GM23338 (cell line): ENCODE data around the gene ATP10B. TPM values are rescaled to one million over a fixed set of nuclear protein-coding genes. Genes with fewer than 3 reads are reported as not detected.

ENCODE experiments used
- ATAC-seq: fragments of 200-7000 bp; cut with Tn5 transposase; 3 replicates; pipeline ENCODE4 v1.9.1; 2020
- DNase-seq: peaks from one replicate; pipeline ENCODE4 v3.0.0-alpha.2; 2015; ENCODE audit warnings: low spot score
- H2AFZ ChIP-seq: fragments of 200-600 bp; sonication (generic); 2 replicates; pipeline ENCODE4 v1.8.0; 2016; ENCODE audit warnings: antibody characterized with exemption, mild to moderate bottlenecking, moderate library complexity
- H3F3A ChIP-seq: fragments of 200-600 bp; sonication (generic); replicated peaks from 2 replicates; pipeline ENCODE4 v1.8.0; 2017; ENCODE audit warnings: antibody characterized with exemption, mixed run types, low read depth
- H3K27ac ChIP-seq: fragments of 200-600 bp; sonication (generic); 2 replicates; pipeline ENCODE4 v1.6.1; 2016; ENCODE audit warnings: low read depth
- H3K27me3 ChIP-seq: fragments of 200-600 bp; sonication (generic); 2 replicates; pipeline ENCODE4 v1.8.0; 2016; ENCODE audit warnings: mild to moderate bottlenecking, mixed run types, moderate library complexity; ENCODE audit not compliant: insufficient read depth
- H3K36me3 ChIP-seq: fragments of 200-600 bp; sonication (generic); 2 replicates; pipeline ENCODE4 v1.8.0; 2016; ENCODE audit warnings: mild to moderate bottlenecking; ENCODE audit not compliant: insufficient read depth
- H3K4me1 ChIP-seq: fragments of 200-600 bp; sonication (generic); 2 replicates; pipeline ENCODE4 v1.8.0; 2016; ENCODE audit warnings: mild to moderate bottlenecking, moderate library complexity; ENCODE audit not compliant: insufficient read depth
- H3K4me2 ChIP-seq: fragments of 200-600 bp; sonication (generic); 2 replicates; pipeline ENCODE4 v1.7.1; 2017; ENCODE audit warnings: mixed run types
- H3K4me3 ChIP-seq: fragments of 200-600 bp; sonication (generic); 2 replicates; pipeline ENCODE4 v1.6.1; 2016; ENCODE audit warnings: mixed run types
- H3K79me2 ChIP-seq: fragments of 200-600 bp; sonication (generic); replicated peaks from 2 replicates; pipeline ENCODE4 v1.8.0; 2017; ENCODE audit warnings: mild to moderate bottlenecking; ENCODE audit not compliant: insufficient read depth
- H3K9me2 ChIP-seq: fragments of 200-600 bp; sonication (generic); 2 replicates; pipeline ENCODE4 v1.8.0; 2017; ENCODE audit not compliant: insufficient read depth
- H4K20me1 ChIP-seq: fragments of 200-600 bp; sonication (generic); replicated peaks from 2 replicates; pipeline ENCODE4 v1.8.0; 2017; ENCODE audit warnings: mild to moderate bottlenecking; ENCODE audit not compliant: insufficient read depth
- H3K27ac Mint-ChIP-seq: 2 replicates; pipeline ENCODE4 v1.8.0; 2020; ENCODE audit warnings: inconsistent platforms, mild to moderate bottlenecking, moderate library complexity, mixed read lengths
- H3K27me3 Mint-ChIP-seq: 3 replicates; pipeline ENCODE4 v1.8.0; 2022; ENCODE audit warnings: low read depth, mild to moderate bottlenecking, moderate library complexity, mixed read lengths, inconsistent platforms; ENCODE audit not compliant: insufficient read depth, poor library complexity
- H3K36me3 Mint-ChIP-seq: 3 replicates; pipeline ENCODE4 v1.8.0; 2021; ENCODE audit warnings: low read depth, mild to moderate bottlenecking, inconsistent platforms, moderate library complexity, mixed read lengths
- H3K4me1 Mint-ChIP-seq: 3 replicates; pipeline ENCODE4 v1.8.0; 2020; ENCODE audit warnings: mild to moderate bottlenecking, inconsistent platforms, mixed read lengths
- H3K4me3 Mint-ChIP-seq: 3 replicates; pipeline ENCODE4 v1.8.0; 2021; ENCODE audit warnings: moderate library complexity, mild to moderate bottlenecking, inconsistent platforms, mixed read lengths
- H3K9me3 Mint-ChIP-seq: 3 replicates; pipeline ENCODE4 v1.8.0; 2020; ENCODE audit warnings: moderate library complexity, mild to moderate bottlenecking, inconsistent platforms, mixed read lengths
- CREB1 ChIP-seq: fragments of 250-450 bp; sonication (Bioruptor Pico); IDR thresholded peaks from 2 replicates; pipeline ENCODE4 v1.5.0; 2020; ENCODE audit warnings: low read depth, mild to moderate bottlenecking, moderate library complexity
- EZH2 ChIP-seq: fragments of 200-600 bp; sonication (generic); IDR thresholded peaks from one replicate; pipeline ENCODE4 v1.8.0; 2017; ENCODE audit warnings: antibody characterized with exemption, mild to moderate bottlenecking, low read depth; ENCODE audit not compliant: unreplicated experiment
- JUNB ChIP-seq: IDR thresholded peaks from one replicate; pipeline ENCODE4 v1.6.1; 2016; ENCODE audit warnings: antibody characterized with exemption; ENCODE audit not compliant: unreplicated experiment
- POLR2AphosphoS5 ChIP-seq: IDR thresholded peaks from 2 replicates; pipeline ENCODE4 v1.6.1; 2016; ENCODE audit warnings: antibody characterized with exemption, low read depth
- STAT1 ChIP-seq: IDR thresholded peaks from one replicate; pipeline ENCODE4 v1.6.1; 2016; ENCODE audit warnings: antibody characterized with exemption; ENCODE audit not compliant: unreplicated experiment
- ZNF331 ChIP-seq: fragments of 250-450 bp; sonication (Bioruptor Pico); IDR thresholded peaks from 2 replicates; pipeline ENCODE4 v1.5.0; 2020; ENCODE audit warnings: low read depth, mild to moderate bottlenecking, moderate library complexity
- polyA plus RNA-seq: library from polyadenylated mRNA; unstranded; fragments of >200 nt; fragmentation: Nextera tagmentation; extraction: Ambion mirVana; gene quantifications from 2 replicates; pipeline ENCODE4 v1.2.1, GENCODE V29; 2016
- total RNA-seq: library from RNA; depleted of rRNA; stranded (reverse); fragments of >200 nt; shearing (Covaris generic); gene quantifications from 2 replicates; pipeline ENCODE4 v1.2.3, GENCODE V29; 2014
- TF ChIP-seq, protein P1 (sequence below): fragments of 250-450 bp; sonication (Bioruptor Pico); IDR thresholded peaks from 2 replicates; pipeline ENCODE4 v1.5.0; 2020; ENCODE audit warnings: mild to moderate bottlenecking, moderate library complexity
- TF ChIP-seq, protein P2 (sequence below): IDR thresholded peaks from 2 replicates; pipeline ENCODE4 v1.6.1; 2016; ENCODE audit warnings: antibody characterized with exemption
- TF ChIP-seq, protein P3 (sequence below), 2 experiments: fragments of 200-600 bp in 1 of 2; sonication (generic) in 1 of 2; conservative IDR thresholded peaks; 2 replicates each; pipeline versions ENCODE4 v1.5.1 to v1.6.1; 2016 to 2017; ENCODE audit warnings: antibody characterized with exemption in 2 of 2, low read depth in 2 of 2, mild to moderate bottlenecking in 2 of 2, moderate library complexity in 1 of 2
- TF ChIP-seq, protein P4 (sequence below): IDR thresholded peaks from one replicate; pipeline ENCODE4 v1.6.1; 2018; ENCODE audit warnings: antibody characterized with exemption; ENCODE audit not compliant: unreplicated experiment

Gene ATP10B
- total and polyA plus RNA-seq, 2 experiments from 2014 or later, result 0.11 to 0.14 TPM

GRCh38 chr5:160514191-160514590 lies 337.8 kb downstream of the ATP10B start:
- H3K27ac ChIP-seq, result no peak overlapping the region
- H3K27me3 Mint-ChIP-seq, result no peaks in the 10 kb centered on the region
- H3K79me2 ChIP-seq, result no peaks in the 10 kb centered on the region
- H3K4me1 Mint-ChIP-seq, result peaks cover 11% of the 10 kb centered on the region; the same call in 2 of the 3 replicates
- H3K9me3 Mint-ChIP-seq, result no peaks in the 10 kb centered on the region
- no peaks in the 10 kb centered on the region for H3K36me3 ChIP-seq
- DNase-seq (no peak), ATAC-seq (no peak)
- peaks cover 5% of the 10 kb centered on the region for H3K4me1 ChIP-seq
- H3K4me3 ChIP-seq, result no peak overlapping the region
- H4K20me1 ChIP-seq, result no peaks in the 10 kb centered on the region
- H2AFZ ChIP-seq, result no peak overlapping the region
- no peaks in the 10 kb centered on the region for H3K36me3 Mint-ChIP-seq
- H3F3A ChIP-seq, result no peaks in the 10 kb centered on the region
- TF ChIP-seq, protein P1, sequence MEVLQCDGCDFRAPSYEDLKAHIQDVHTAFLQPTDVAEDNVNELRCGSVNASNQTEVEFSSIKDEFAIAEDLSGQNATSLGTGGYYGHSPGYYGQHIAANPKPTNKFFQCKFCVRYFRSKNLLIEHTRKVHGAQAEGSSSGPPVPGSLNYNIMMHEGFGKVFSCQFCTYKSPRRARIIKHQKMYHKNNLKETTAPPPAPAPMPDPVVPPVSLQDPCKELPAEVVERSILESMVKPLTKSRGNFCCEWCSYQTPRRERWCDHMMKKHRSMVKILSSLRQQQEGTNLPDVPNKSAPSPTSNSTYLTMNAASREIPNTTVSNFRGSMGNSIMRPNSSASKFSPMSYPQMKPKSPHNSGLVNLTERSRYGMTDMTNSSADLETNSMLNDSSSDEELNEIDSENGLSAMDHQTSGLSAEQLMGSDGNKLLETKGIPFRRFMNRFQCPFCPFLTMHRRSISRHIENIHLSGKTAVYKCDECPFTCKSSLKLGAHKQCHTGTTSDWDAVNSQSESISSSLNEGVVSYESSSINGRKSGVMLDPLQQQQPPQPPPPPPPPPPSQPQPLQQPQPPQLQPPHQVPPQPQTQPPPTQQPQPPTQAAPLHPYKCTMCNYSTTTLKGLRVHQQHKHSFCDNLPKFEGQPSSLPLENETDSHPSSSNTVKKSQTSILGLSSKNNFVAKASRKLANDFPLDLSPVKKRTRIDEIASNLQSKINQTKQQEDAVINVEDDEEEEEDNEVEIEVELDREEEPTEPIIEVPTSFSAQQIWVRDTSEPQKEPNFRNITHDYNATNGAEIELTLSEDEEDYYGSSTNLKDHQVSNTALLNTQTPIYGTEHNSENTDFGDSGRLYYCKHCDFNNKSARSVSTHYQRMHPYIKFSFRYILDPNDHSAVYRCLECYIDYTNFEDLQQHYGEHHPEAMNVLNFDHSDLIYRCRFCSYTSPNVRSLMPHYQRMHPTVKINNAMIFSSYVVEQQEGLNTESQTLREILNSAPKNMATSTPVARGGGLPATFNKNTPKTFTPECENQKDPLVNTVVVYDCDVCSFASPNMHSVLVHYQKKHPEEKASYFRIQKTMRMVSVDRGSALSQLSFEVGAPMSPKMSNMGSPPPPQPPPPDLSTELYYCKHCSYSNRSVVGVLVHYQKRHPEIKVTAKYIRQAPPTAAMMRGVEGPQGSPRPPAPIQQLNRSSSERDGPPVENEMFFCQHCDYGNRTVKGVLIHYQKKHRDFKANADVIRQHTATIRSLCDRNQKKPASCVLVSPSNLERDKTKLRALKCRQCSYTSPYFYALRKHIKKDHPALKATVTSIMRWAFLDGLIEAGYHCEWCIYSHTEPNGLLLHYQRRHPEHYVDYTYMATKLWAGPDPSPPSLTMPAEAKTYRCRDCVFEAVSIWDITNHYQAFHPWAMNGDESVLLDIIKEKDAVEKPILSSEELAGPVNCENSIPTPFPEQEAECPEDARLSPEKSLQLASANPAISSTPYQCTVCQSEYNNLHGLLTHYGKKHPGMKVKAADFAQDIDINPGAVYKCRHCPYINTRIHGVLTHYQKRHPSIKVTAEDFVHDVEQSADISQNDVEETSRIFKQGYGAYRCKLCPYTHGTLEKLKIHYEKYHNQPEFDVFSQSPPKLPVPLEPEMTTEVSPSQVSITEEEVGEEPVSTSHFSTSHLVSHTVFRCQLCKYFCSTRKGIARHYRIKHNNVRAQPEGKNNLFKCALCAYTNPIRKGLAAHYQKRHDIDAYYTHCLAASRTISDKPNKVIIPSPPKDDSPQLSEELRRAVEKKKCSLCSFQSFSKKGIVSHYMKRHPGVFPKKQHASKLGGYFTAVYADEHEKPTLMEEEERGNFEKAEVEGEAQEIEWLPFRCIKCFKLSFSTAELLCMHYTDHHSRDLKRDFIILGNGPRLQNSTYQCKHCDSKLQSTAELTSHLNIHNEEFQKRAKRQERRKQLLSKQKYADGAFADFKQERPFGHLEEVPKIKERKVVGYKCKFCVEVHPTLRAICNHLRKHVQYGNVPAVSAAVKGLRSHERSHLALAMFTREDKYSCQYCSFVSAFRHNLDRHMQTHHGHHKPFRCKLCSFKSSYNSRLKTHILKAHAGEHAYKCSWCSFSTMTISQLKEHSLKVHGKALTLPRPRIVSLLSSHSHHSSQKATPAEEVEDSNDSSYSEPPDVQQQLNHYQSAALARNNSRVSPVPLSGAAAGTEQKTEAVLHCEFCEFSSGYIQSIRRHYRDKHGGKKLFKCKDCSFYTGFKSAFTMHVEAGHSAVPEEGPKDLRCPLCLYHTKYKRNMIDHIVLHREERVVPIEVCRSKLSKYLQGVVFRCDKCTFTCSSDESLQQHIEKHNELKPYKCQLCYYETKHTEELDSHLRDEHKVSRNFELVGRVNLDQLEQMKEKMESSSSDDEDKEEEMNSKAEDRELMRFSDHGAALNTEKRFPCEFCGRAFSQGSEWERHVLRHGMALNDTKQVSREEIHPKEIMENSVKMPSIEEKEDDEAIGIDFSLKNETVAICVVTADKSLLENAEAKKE, result no peak
- TF ChIP-seq, protein P2, sequence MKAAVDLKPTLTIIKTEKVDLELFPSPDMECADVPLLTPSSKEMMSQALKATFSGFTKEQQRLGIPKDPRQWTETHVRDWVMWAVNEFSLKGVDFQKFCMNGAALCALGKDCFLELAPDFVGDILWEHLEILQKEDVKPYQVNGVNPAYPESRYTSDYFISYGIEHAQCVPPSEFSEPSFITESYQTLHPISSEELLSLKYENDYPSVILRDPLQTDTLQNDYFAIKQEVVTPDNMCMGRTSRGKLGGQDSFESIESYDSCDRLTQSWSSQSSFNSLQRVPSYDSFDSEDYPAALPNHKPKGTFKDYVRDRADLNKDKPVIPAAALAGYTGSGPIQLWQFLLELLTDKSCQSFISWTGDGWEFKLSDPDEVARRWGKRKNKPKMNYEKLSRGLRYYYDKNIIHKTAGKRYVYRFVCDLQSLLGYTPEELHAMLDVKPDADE, result no peak
- TF ChIP-seq, protein P3, sequence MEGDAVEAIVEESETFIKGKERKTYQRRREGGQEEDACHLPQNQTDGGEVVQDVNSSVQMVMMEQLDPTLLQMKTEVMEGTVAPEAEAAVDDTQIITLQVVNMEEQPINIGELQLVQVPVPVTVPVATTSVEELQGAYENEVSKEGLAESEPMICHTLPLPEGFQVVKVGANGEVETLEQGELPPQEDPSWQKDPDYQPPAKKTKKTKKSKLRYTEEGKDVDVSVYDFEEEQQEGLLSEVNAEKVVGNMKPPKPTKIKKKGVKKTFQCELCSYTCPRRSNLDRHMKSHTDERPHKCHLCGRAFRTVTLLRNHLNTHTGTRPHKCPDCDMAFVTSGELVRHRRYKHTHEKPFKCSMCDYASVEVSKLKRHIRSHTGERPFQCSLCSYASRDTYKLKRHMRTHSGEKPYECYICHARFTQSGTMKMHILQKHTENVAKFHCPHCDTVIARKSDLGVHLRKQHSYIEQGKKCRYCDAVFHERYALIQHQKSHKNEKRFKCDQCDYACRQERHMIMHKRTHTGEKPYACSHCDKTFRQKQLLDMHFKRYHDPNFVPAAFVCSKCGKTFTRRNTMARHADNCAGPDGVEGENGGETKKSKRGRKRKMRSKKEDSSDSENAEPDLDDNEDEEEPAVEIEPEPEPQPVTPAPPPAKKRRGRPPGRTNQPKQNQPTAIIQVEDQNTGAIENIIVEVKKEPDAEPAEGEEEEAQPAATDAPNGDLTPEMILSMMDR (conservative IDR thresholded peaks at IDR 0.05; ENCODE audit: low read depth in 2 of 2), result no peak
- TF ChIP-seq, protein P4, sequence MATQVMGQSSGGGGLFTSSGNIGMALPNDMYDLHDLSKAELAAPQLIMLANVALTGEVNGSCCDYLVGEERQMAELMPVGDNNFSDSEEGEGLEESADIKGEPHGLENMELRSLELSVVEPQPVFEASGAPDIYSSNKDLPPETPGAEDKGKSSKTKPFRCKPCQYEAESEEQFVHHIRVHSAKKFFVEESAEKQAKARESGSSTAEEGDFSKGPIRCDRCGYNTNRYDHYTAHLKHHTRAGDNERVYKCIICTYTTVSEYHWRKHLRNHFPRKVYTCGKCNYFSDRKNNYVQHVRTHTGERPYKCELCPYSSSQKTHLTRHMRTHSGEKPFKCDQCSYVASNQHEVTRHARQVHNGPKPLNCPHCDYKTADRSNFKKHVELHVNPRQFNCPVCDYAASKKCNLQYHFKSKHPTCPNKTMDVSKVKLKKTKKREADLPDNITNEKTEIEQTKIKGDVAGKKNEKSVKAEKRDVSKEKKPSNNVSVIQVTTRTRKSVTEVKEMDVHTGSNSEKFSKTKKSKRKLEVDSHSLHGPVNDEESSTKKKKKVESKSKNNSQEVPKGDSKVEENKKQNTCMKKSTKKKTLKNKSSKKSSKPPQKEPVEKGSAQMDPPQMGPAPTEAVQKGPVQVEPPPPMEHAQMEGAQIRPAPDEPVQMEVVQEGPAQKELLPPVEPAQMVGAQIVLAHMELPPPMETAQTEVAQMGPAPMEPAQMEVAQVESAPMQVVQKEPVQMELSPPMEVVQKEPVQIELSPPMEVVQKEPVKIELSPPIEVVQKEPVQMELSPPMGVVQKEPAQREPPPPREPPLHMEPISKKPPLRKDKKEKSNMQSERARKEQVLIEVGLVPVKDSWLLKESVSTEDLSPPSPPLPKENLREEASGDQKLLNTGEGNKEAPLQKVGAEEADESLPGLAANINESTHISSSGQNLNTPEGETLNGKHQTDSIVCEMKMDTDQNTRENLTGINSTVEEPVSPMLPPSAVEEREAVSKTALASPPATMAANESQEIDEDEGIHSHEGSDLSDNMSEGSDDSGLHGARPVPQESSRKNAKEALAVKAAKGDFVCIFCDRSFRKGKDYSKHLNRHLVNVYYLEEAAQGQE, result no peak
- TF ChIP-seq JUNB, result no peak
- TF ChIP-seq POLR2AphosphoS5, result no peak
- no peak for TF ChIP-seq EZH2
- no peak for TF ChIP-seq STAT1
- no peak for TF ChIP-seq CREB1 (CRISPR knock-in tag)
- no peak for TF ChIP-seq ZNF331 (CRISPR knock-in tag)
- no peak overlapping the region for H3K27ac Mint-ChIP-seq
- no peak overlapping the region for H3K4me3 Mint-ChIP-seq
- no peak overlapping the region for H3K4me2 ChIP-seq
- H3K27me3 ChIP-seq, result no peaks in the 10 kb centered on the region
- H3K9me2 ChIP-seq, result no peaks in the 10 kb centered on the region
